PC-9 (cell line): ENCODE results near the gene CCDC92. TPM values are rescaled to one million over a fixed set of nuclear protein-coding genes. Genes with fewer than 3 reads are reported as not detected.

Source experiments
- BruUV-seq: library from RNA; stranded (reverse); fragments of 400-500 nt; replicated peaks from 2 replicates; lab custom pipeline; 2021; lab: Mats Ljungman, UMichigan
- CTCF ChIA-PET: fragments of 300-600 bp; sonication (Branson Sonifier 250); formaldehyde crosslinking; loops from one replicate; lab custom pipeline; 2022; ENCODE audit warnings: antibody characterized with exemption; lab: Charles Lee
- POLR2A ChIA-PET: fragments of 300-600 bp; sonication (Branson Sonifier 250); formaldehyde crosslinking; loops from one replicate; lab custom pipeline; 2022; ENCODE audit warnings: antibody characterized with exemption; ENCODE audit not compliant: unreplicated experiment; lab: Charles Lee
- DNase-seq, 2 experiments: peaks; one replicate each; pipeline versions ENCODE4 v3.0.0 to v3.0.0-alpha.2; 2015 to 2022; ENCODE audit warnings: mixed read lengths in 1 of 2
- H2AFZ ChIP-seq: fragments of 200-600 bp; sonication (generic); 2 replicates; pipeline ENCODE4 v1.8.1; 2017; ENCODE audit warnings: antibody characterized with exemption
- H3F3A ChIP-seq: fragments of 200-600 bp; sonication (generic); 2 replicates; pipeline ENCODE4 v1.8.1; 2017; ENCODE audit warnings: antibody characterized with exemption, mild to moderate bottlenecking, low read depth; ENCODE audit not compliant: insufficient read depth
- H3K27ac ChIP-seq: fragments of 200-600 bp; sonication (generic); 2 replicates; pipeline ENCODE4 v1.6.1; 2016; ENCODE audit warnings: mixed run types
- H3K27me3 ChIP-seq: fragments of 200-600 bp; sonication (generic); 2 replicates; pipeline ENCODE4 v1.6.1; 2016; ENCODE audit warnings: low read depth, mixed run types; ENCODE audit not compliant: insufficient read depth
- H3K36me3 ChIP-seq: fragments of 200-600 bp; sonication (generic); 2 replicates; pipeline ENCODE4 v1.6.1; 2016; ENCODE audit warnings: low read depth, mixed run types
- H3K4me1 ChIP-seq: fragments of 200-600 bp; sonication (generic); replicated peaks from 2 replicates; pipeline ENCODE4 v1.6.1; 2016; ENCODE audit warnings: mixed run types; ENCODE audit not compliant: insufficient read depth
- H3K4me2 ChIP-seq: fragments of 200-600 bp; sonication (generic); 2 replicates; pipeline ENCODE4 v1.6.1; 2017; ENCODE audit warnings: mixed run types
- H3K4me3 ChIP-seq: fragments of 200-600 bp; sonication (generic); 2 replicates; pipeline ENCODE4 v1.6.1; 2016; ENCODE audit warnings: mixed run types
- H3K79me2 ChIP-seq: fragments of 200-600 bp; sonication (generic); 2 replicates; pipeline ENCODE4 v1.6.1; 2017; ENCODE audit warnings: low read depth, mixed run types
- H3K9me2 ChIP-seq: fragments of 200-600 bp; sonication (generic); 2 replicates; pipeline ENCODE4 v1.8.1; 2017; ENCODE audit warnings: mild to moderate bottlenecking; ENCODE audit not compliant: insufficient read depth
- H3K9me3 ChIP-seq: fragments of 200-600 bp; sonication (generic); 2 replicates; pipeline ENCODE4 v1.8.1; 2016; ENCODE audit warnings: low read depth; ENCODE audit not compliant: insufficient read depth
- H4K20me1 ChIP-seq: fragments of 200-600 bp; sonication (generic); 2 replicates; pipeline ENCODE4 v1.8.1; 2017; ENCODE audit not compliant: insufficient read depth
- EZH2 ChIP-seq: fragments of 200-600 bp; sonication (generic); IDR thresholded peaks from 2 replicates; pipeline ENCODE4 v1.8.0; 2017; ENCODE audit warnings: antibody characterized with exemption, low read depth
- intact Hi-C: fragments of 100-400 bp; cut with micrococcal nuclease; formaldehyde crosslinking; loops from one replicate; pipeline ENCODE4 v1.10.0; 2022; ENCODE audit not compliant: unreplicated experiment
- total RNA-seq: library from RNA; stranded (reverse); gene quantifications from 2 replicates; pipeline ENCODE4 v1.2.3, GENCODE V29; 2021
- TF ChIP-seq, protein P1 (sequence below): fragments of 200-600 bp; sonication (generic); conservative IDR thresholded peaks from 2 replicates; pipeline ENCODE4 v1.6.1; 2017; ENCODE audit warnings: mixed run types, antibody characterized with exemption, mild to moderate bottlenecking, moderate library complexity

Gene CCDC92
- total RNA-seq, 1 experiment from 2014 or later: 28.0 TPM

DNA sequence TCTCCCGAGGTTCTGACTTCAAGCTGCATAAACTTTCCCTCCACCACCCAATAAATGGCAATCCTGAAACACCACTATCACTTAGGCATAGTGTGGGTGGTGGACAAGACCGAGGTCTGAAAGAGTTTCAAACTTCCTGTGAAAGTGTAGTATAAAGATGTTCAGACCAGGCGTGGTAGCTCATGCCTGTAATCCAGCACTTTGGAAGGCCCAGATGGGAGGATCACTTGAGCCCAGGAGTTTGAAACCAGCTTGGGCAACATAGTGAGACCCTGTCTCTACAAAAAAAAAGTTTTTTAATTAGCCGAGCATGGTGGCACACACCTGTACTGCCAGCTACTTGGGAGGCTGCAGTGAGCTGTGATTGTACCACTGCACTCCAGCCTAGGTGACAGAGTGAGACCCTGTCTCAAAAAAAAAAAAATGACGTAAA, 61.9 kb downstream of the CCDC92 start:
- ChIA-PET CTCF (no interaction called here), POLR2A (no interaction called here)
- H3F3A ChIP-seq: peaks cover 8% of the 10 kb centered on the region; the same call in 1 of the 2 replicates
- H3K9me2 ChIP-seq: no peaks in the 10 kb centered on the region
- H3K27me3 ChIP-seq: peaks cover 32% of the 10 kb centered on the region; the same call in 1 of the 2 replicates
- H3K9me3 ChIP-seq: no peaks in the 10 kb centered on the region
- DNase-seq: no peak
- H3K4me2 ChIP-seq: no peak overlapping the region
- H3K4me1 ChIP-seq: no peaks in the 10 kb centered on the region
- no peak for TF ChIP-seq EZH2
- TF ChIP-seq, protein P1, sequence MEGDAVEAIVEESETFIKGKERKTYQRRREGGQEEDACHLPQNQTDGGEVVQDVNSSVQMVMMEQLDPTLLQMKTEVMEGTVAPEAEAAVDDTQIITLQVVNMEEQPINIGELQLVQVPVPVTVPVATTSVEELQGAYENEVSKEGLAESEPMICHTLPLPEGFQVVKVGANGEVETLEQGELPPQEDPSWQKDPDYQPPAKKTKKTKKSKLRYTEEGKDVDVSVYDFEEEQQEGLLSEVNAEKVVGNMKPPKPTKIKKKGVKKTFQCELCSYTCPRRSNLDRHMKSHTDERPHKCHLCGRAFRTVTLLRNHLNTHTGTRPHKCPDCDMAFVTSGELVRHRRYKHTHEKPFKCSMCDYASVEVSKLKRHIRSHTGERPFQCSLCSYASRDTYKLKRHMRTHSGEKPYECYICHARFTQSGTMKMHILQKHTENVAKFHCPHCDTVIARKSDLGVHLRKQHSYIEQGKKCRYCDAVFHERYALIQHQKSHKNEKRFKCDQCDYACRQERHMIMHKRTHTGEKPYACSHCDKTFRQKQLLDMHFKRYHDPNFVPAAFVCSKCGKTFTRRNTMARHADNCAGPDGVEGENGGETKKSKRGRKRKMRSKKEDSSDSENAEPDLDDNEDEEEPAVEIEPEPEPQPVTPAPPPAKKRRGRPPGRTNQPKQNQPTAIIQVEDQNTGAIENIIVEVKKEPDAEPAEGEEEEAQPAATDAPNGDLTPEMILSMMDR: no peak
- no peaks in the 10 kb centered on the region for H3K79me2 ChIP-seq
- H3K27ac ChIP-seq: no peak overlapping the region
- no peaks in the 10 kb centered on the region for H4K20me1 ChIP-seq
- H3K36me3 ChIP-seq: no peaks in the 10 kb centered on the region
- intact Hi-C loops: no loop called here
- H3K4me3 ChIP-seq: no peak overlapping the region
- H2AFZ ChIP-seq: no peak overlapping the region
- BruUV-seq: no TSS peak

DNA sequence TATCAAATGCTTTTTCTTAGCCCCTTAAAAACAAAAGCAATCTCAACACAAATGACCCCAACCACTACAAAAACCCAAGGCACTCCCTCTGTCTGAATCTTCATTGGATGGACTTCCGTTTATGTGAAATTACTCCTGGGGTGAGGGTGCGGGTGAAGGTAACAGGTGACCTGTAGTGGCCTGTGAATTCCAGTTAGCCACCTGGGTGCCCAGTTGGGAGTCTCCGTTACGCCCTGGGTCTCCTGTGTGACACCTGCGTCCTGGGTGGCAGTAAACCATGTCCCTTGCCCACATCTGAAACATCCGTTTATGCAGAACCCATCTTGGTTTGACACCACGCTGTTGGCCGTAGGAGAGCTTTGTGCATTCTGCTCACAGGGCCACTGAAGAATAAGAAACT, 62.6 kb downstream of the CCDC92 start:
- TF ChIP-seq, protein P1: no peak
- TF ChIP-seq EZH2: no peak
- H3K9me2 ChIP-seq: no peaks in the 10 kb centered on the region
- no TSS peak for BruUV-seq
- no peak overlapping the region for H2AFZ ChIP-seq
- DNase-seq: no peak
- H3K27ac ChIP-seq: no peak overlapping the region
- POLR2A ChIA-PET: no interaction called here
- peaks cover 29% of the 10 kb centered on the region; the same call in 1 of the 2 replicates for H3K27me3 ChIP-seq
- intact Hi-C loops: no loop called here
- peaks cover 8% of the 10 kb centered on the region; the same call in 1 of the 2 replicates for H3F3A ChIP-seq
- no peak overlapping the region for H3K4me2 ChIP-seq
- no peak overlapping the region for H3K4me3 ChIP-seq
- no peaks in the 10 kb centered on the region for H3K9me3 ChIP-seq
- H3K36me3 ChIP-seq: no peaks in the 10 kb centered on the region
- H3K4me1 ChIP-seq: no peaks in the 10 kb centered on the region
- no peaks in the 10 kb centered on the region for H3K79me2 ChIP-seq
- no peaks in the 10 kb centered on the region for H4K20me1 ChIP-seq
- CTCF ChIA-PET: no interaction called here

DNA sequence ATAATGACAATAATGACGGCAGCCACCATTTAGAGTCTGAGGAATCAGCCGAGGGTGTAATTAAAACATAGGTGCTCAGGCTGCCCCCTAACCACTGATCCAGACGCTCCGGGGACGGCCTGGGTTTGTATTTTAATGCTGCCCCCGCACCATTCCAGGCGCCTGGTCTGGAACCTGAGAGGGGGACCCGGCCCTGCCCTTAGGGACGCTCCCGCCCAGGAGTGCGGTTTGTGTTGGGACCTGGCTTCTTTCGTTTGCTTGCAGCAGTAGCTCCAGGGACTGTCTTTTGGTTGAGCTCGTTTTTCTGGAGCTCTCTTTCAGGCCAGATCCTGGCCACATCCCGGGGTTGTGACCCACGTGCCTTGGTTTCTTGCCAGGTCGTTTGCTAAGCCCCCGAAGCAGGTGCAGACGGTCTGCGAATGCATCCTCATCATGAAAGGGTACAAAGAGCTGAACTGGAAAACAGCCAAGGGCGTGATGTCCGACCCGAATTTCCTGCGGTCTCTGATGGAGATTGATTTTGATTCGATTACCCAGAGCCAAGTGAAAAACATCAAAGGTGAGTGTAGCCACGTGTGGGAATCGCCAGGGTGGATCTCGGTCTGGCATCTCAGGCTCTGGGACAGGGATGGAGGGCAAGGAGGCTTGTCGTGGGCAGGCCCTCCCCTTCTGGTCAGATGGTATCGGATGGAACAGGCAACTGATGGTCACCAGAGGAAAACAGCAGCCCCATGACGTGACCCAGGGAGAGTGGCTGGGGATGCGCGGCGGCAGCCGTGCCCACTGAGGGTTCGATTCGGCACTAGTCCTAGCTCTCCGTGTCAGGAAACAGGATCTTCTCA, 63.5 kb downstream of the CCDC92 start:
- no peak overlapping the region for H3K27ac ChIP-seq
- no peaks in the 10 kb centered on the region for H3K9me3 ChIP-seq
- no peak overlapping the region for H3K4me2 ChIP-seq
- intact Hi-C loops: loop anchor here (5.0 kb wide), 1 partner anchor 113 kb away; no protein-coding TSS in a partner anchor
- no peaks in the 10 kb centered on the region for H3K4me1 ChIP-seq
- no peaks in the 10 kb centered on the region for H3K9me2 ChIP-seq
- H3K27me3 ChIP-seq: peaks cover 31% of the 10 kb centered on the region; the same call in 1 of the 2 replicates
- no peaks in the 10 kb centered on the region for H3K79me2 ChIP-seq
- no peak overlapping the region for H3K4me3 ChIP-seq
- no peaks in the 10 kb centered on the region for H3K36me3 ChIP-seq
- CTCF ChIA-PET: interaction anchor here (0.6 kb wide), 1 partner anchor 13 kb away, joined by 12 read pairs; no protein-coding TSS in a partner anchor
- TF ChIP-seq, protein P1: no peak
- TF ChIP-seq EZH2: no peak
- no peak for DNase-seq
- H3F3A ChIP-seq: peaks cover 8% of the 10 kb centered on the region; the same call in 1 of the 2 replicates
- POLR2A ChIA-PET: no interaction called here
- no peaks in the 10 kb centered on the region for H4K20me1 ChIP-seq
- H2AFZ ChIP-seq: no peak overlapping the region
- BruUV-seq: no TSS peak
